ENCODE data around the gene GLOD5.

GLOD5 gene

DNA sequence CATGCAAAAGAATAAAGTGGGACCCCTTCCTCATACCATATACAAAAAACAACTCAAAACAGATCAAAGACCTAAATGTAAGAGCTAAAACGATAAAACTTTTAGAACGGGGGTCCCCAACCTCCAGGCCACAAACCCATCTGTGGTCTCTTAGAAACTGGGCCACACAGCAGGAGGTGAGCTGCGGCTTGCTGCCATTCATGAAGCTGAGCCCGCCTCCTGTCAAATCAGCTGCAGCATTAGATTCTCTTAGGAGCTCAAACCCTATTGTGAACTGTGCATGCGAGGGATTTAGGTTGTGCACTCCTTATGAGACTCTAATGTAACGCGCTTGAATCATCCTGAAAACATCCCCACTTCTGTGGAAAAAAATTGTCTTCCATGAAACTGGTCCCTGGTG, 17.9 kb downstream of the GLOD5 start:
- Histone ChIP-seq H3K27ac (ENCODE audit: low read depth, low read length, poor library complexity, severe bottlenecking) (no peak overlapping the region), H3F3A (ENCODE audit: insufficient read depth, low read length) (no peaks in the 10 kb centered on the region), H3K9ac (ENCODE audit: low read length) (no peak overlapping the region), H3K27me3 (ENCODE audit: insufficient read depth, low read length) (no peaks in the 10 kb centered on the region), H3K36me3 (ENCODE audit: insufficient read depth, low read length) (no peaks in the 10 kb centered on the region), H3K79me2 (ENCODE audit: insufficient read depth, low read length) (no peaks in the 10 kb centered on the region), H2AFZ (ENCODE audit: low read length) (no peak overlapping the region), H4K20me1 (ENCODE audit: insufficient read depth, low read length) (no peaks in the 10 kb centered on the region), H3K4me1 (ENCODE audit: insufficient read depth, low read length, severe bottlenecking) (no peaks in the 10 kb centered on the region), H3K9me3 (ENCODE audit: low read length) (no peaks in the 10 kb centered on the region), H3K4me3 (ENCODE audit: low read depth, low read length, poor library complexity, severe bottlenecking) (no peak overlapping the region), H3K4me2 (ENCODE audit: low read length) (no peak overlapping the region), H3K9me2 (ENCODE audit: low read depth, low read length) (no peaks in the 10 kb centered on the region)
- TF ChIP-seq CTCF (IDR thresholded peaks at IDR 0.05; ENCODE audit: low read length) (no peak), EZH2 (IDR thresholded peaks at IDR 0.05; ENCODE audit: borderline replicate concordance, low read length) (no peak)

DNA sequence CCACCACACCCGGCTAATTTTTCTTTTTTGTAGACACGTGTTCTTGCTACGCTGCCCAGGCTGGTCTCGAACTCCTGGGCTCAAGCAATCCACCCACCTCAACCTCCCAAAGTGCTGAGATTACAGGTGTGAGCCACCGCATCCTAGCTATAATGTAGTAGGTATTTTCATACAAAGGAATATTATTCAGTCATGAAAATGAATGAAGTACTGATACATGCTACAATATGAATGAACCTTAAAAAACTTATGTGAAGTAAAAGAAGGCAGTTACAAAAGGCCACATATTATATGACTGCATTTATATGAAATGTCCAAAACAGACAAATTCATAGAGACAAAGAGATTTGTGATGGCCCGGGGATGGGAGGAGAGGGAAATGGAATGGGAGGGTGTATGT, 20.2 kb downstream of the GLOD5 start:
- Histone ChIP-seq H3K27me3 (ENCODE audit: insufficient read depth, low read length) (no peaks in the 10 kb centered on the region), H3K9ac (ENCODE audit: low read length) (no peak overlapping the region), H2AFZ (ENCODE audit: low read length) (no peak overlapping the region), H3K4me1 (ENCODE audit: insufficient read depth, low read length, severe bottlenecking) (no peaks in the 10 kb centered on the region), H3K4me2 (ENCODE audit: low read length) (no peak overlapping the region), H3K79me2 (ENCODE audit: insufficient read depth, low read length) (no peaks in the 10 kb centered on the region), H3K27ac (ENCODE audit: low read depth, low read length, poor library complexity, severe bottlenecking) (no peak overlapping the region), H3F3A (ENCODE audit: insufficient read depth, low read length) (no peaks in the 10 kb centered on the region), H3K36me3 (ENCODE audit: insufficient read depth, low read length) (no peaks in the 10 kb centered on the region), H3K9me3 (ENCODE audit: low read length) (no peaks in the 10 kb centered on the region), H4K20me1 (ENCODE audit: insufficient read depth, low read length) (no peaks in the 10 kb centered on the region), H3K9me2 (ENCODE audit: low read depth, low read length) (no peaks in the 10 kb centered on the region), H3K4me3 (ENCODE audit: low read depth, low read length, poor library complexity, severe bottlenecking) (no peak overlapping the region)
- TF ChIP-seq EZH2 (IDR thresholded peaks at IDR 0.05; ENCODE audit: borderline replicate concordance, low read length), result no peak
- no peak for TF ChIP-seq CTCF (IDR thresholded peaks at IDR 0.05; ENCODE audit: low read length)

GRCh38 chrX:48782216-48782615, 20.7 kb downstream of the GLOD5 start:
- Histone ChIP-seq H3K36me3 (ENCODE audit: insufficient read depth, low read length) (no peaks in the 10 kb centered on the region), H3K27ac (ENCODE audit: low read depth, low read length, poor library complexity, severe bottlenecking) (no peak overlapping the region), H2AFZ (ENCODE audit: low read length) (no peak overlapping the region), H3F3A (ENCODE audit: insufficient read depth, low read length) (no peaks in the 10 kb centered on the region), H3K4me2 (ENCODE audit: low read length) (no peak overlapping the region), H3K4me1 (ENCODE audit: insufficient read depth, low read length, severe bottlenecking) (no peaks in the 10 kb centered on the region), H3K4me3 (ENCODE audit: low read depth, low read length, poor library complexity, severe bottlenecking) (no peak overlapping the region), H3K27me3 (ENCODE audit: insufficient read depth, low read length) (no peaks in the 10 kb centered on the region), H4K20me1 (ENCODE audit: insufficient read depth, low read length) (no peaks in the 10 kb centered on the region), H3K79me2 (ENCODE audit: insufficient read depth, low read length) (no peaks in the 10 kb centered on the region), H3K9me2 (ENCODE audit: low read depth, low read length) (no peaks in the 10 kb centered on the region), H3K9me3 (ENCODE audit: low read length) (no peaks in the 10 kb centered on the region), H3K9ac (ENCODE audit: low read length) (no peak overlapping the region)
- TF ChIP-seq CTCF (IDR thresholded peaks at IDR 0.05; ENCODE audit: low read length) (no peak), EZH2 (IDR thresholded peaks at IDR 0.05; ENCODE audit: borderline replicate concordance, low read length) (no peak)
